HEK293 (cell line): ENCODE results near the gene KLF11.
A peak's percentile ranks its signal among the peaks of the same experiment; 100 is the strongest.

Experiments used
- CTCF ChIA-PET: fragments of 350-600 bp; formaldehyde crosslinking; extraction: SDS; loops from one replicate; lab custom pipeline; 2021; ENCODE audit warnings: antibody characterized with exemption; lab: Yijun Ruan, JAX
- POLR2A ChIA-PET: fragments of 300-600 bp; formaldehyde crosslinking; extraction: SDS; loops from one replicate; lab custom pipeline; 2020; ENCODE audit warnings: antibody characterized with exemption, inconsistent platforms; lab: Yijun Ruan, JAX
- H3K27ac ChIP-seq: fragments of 200-500 bp; sonication (Bioruptor generic); 2 replicates; pipeline ENCODE4 v1.5.1; 2014; ENCODE audit warnings: low read depth, low read length, control low read depth, inconsistent platforms; ENCODE audit errors: extremely low read depth
- H3K36me3 ChIP-seq, 2 experiments: fragments of 200-500 bp in 1 of 2; sonication (Bioruptor generic) in 1 of 2; 1 replicate in 1 of 2; 2 replicates in 1 of 2; pipeline ENCODE4 v1.5.1; 2014 to 2017; ENCODE audit warnings: inconsistent platforms in 2 of 2, low read length in 2 of 2; ENCODE audit not compliant: control insufficient read depth in 2 of 2, insufficient read depth in 1 of 2
- H3K4me1 ChIP-seq: fragments of 200-500 bp; sonication (Bioruptor generic); 2 replicates; pipeline ENCODE4 v1.5.1; 2014; ENCODE audit warnings: mild to moderate bottlenecking, low read length, inconsistent platforms; ENCODE audit not compliant: control insufficient read depth, insufficient read depth
- H3K4me3 ChIP-seq: 2 replicates; pipeline ENCODE4 v1.5.1; 2011; ENCODE audit warnings: low read depth, mild to moderate bottlenecking, control low read depth, low read length, moderate library complexity
- H3K9me3 ChIP-seq: fragments of 200-500 bp; sonication (Bioruptor generic); 2 replicates; pipeline ENCODE4 v1.5.1; 2014; ENCODE audit warnings: low read depth, low read length, inconsistent platforms; ENCODE audit not compliant: control insufficient read depth, insufficient read depth
- EGR2 ChIP-seq: fragments of 450-650 bp; formaldehyde crosslinking; IDR thresholded peaks from 2 replicates; pipeline ENCODE4 v1.5.1; 2016; ENCODE audit warnings: low read depth, missing biosample characterization, missing genetic modification characterization
- KLF8 ChIP-seq: fragments of 450-650 bp; formaldehyde crosslinking; IDR thresholded peaks from 2 replicates; pipeline ENCODE4 v1.5.1; 2016; ENCODE audit warnings: missing biosample characterization, missing genetic modification characterization
- RBAK ChIP-seq: fragments of 450-650 bp; formaldehyde crosslinking; IDR thresholded peaks from 2 replicates; pipeline ENCODE4 v1.5.1; 2016; ENCODE audit warnings: missing biosample characterization, missing genetic modification characterization
- ZBTB20 ChIP-seq: fragments of 450-650 bp; formaldehyde crosslinking; IDR thresholded peaks from 2 replicates; pipeline ENCODE4 v1.5.1; 2016; ENCODE audit warnings: missing biosample characterization, missing genetic modification characterization
- ZBTB21 ChIP-seq: fragments of 450-650 bp; formaldehyde crosslinking; IDR thresholded peaks from 2 replicates; pipeline ENCODE4 v1.5.1; 2017; ENCODE audit warnings: missing biosample characterization, missing genetic modification characterization
- ZBTB48 ChIP-seq: fragments of 450-650 bp; formaldehyde crosslinking; IDR thresholded peaks from 2 replicates; pipeline ENCODE4 v1.5.1; 2016; ENCODE audit warnings: missing biosample characterization, missing genetic modification characterization
- ZFHX2 ChIP-seq: fragments of 450-650 bp; formaldehyde crosslinking; conservative IDR thresholded peaks from 2 replicates; pipeline ENCODE4 v1.5.1; 2016; ENCODE audit warnings: missing biosample characterization, missing genetic modification characterization
- ZNF112 ChIP-seq: fragments of 450-650 bp; formaldehyde crosslinking; IDR thresholded peaks from 2 replicates; pipeline ENCODE4 v1.5.0; 2017; ENCODE audit warnings: missing biosample characterization, missing genetic modification characterization
- ZNF16 ChIP-seq: fragments of 450-650 bp; formaldehyde crosslinking; IDR thresholded peaks from 2 replicates; pipeline ENCODE4 v1.5.1; 2016; ENCODE audit warnings: low read depth, missing biosample characterization, missing genetic modification characterization
- ZNF366 ChIP-seq: fragments of 450-650 bp; formaldehyde crosslinking; conservative IDR thresholded peaks from 2 replicates; pipeline ENCODE4 v1.5.1; 2016; ENCODE audit warnings: missing biosample characterization, missing genetic modification characterization
- ZNF514 ChIP-seq: fragments of 450-650 bp; formaldehyde crosslinking; IDR thresholded peaks from 2 replicates; pipeline ENCODE4 v1.5.1; 2016; ENCODE audit warnings: missing biosample characterization, missing genetic modification characterization
- ZNF530 ChIP-seq: fragments of 450-650 bp; formaldehyde crosslinking; IDR thresholded peaks from 2 replicates; pipeline ENCODE4 v1.5.1; 2016; ENCODE audit warnings: low read depth, missing biosample characterization, missing genetic modification characterization
- ZNF660 ChIP-seq: fragments of 450-650 bp; IDR thresholded peaks from 2 replicates; pipeline ENCODE4 v1.5.1; 2018; ENCODE audit warnings: missing biosample characterization, mild to moderate bottlenecking, missing genetic modification characterization
- ZNF664 ChIP-seq: fragments of 450-650 bp; formaldehyde crosslinking; IDR thresholded peaks from 2 replicates; pipeline ENCODE4 v1.5.1; 2016; ENCODE audit warnings: missing biosample characterization, missing genetic modification characterization
- ZNF670 ChIP-seq: fragments of 450-650 bp; formaldehyde crosslinking; IDR thresholded peaks from 2 replicates; pipeline ENCODE4 v1.5.1; 2016; ENCODE audit warnings: missing biosample characterization, missing genetic modification characterization, low read depth
- ZNF76 ChIP-seq: fragments of 450-650 bp; formaldehyde crosslinking; IDR thresholded peaks from 2 replicates; pipeline ENCODE4; 2016; ENCODE audit warnings: low read depth, missing biosample characterization, missing genetic modification characterization, borderline replicate concordance
- ZNF792 ChIP-seq: fragments of 450-650 bp; formaldehyde crosslinking; IDR thresholded peaks from 2 replicates; pipeline ENCODE4 v1.5.1; 2016; ENCODE audit warnings: missing biosample characterization, missing genetic modification characterization
- ZNF830 ChIP-seq: fragments of 450-650 bp; IDR thresholded peaks from 2 replicates; pipeline ENCODE4 v1.5.0; 2018; ENCODE audit warnings: missing biosample characterization, missing genetic modification characterization, low read depth, mild to moderate bottlenecking, moderate library complexity
- TF ChIP-seq, protein P1 (sequence below): fragments of 450-650 bp; IDR thresholded peaks from 2 replicates; pipeline ENCODE4 v1.5.1; 2018; ENCODE audit warnings: missing biosample characterization, mild to moderate bottlenecking, missing genetic modification characterization
- TF ChIP-seq, protein P2 (sequence below): fragments of 450-650 bp; formaldehyde crosslinking; IDR thresholded peaks from 2 replicates; pipeline ENCODE4 v1.5.1; 2016; ENCODE audit warnings: missing biosample characterization, missing genetic modification characterization
- TF ChIP-seq, protein P3 (sequence below): fragments of 450-650 bp; formaldehyde crosslinking; IDR thresholded peaks from 2 replicates; pipeline ENCODE4 v1.5.1; 2016; ENCODE audit warnings: missing biosample characterization, missing genetic modification characterization
- TF ChIP-seq, protein P4 (sequence below): fragments of 450-650 bp; formaldehyde crosslinking; IDR thresholded peaks from 2 replicates; pipeline ENCODE4; 2016; ENCODE audit warnings: missing biosample characterization, missing genetic modification characterization
- TF ChIP-seq, protein P5 (sequence below): fragments of 450-650 bp; formaldehyde crosslinking; IDR thresholded peaks from 2 replicates; pipeline ENCODE4 v1.5.1; 2016; ENCODE audit warnings: missing biosample characterization, missing genetic modification characterization
- TF ChIP-seq, protein P6 (sequence below): fragments of 450-650 bp; formaldehyde crosslinking; IDR thresholded peaks from 2 replicates; pipeline ENCODE4 v1.5.1; 2016; ENCODE audit warnings: missing biosample characterization, missing genetic modification characterization

Gene KLF11

DNA sequence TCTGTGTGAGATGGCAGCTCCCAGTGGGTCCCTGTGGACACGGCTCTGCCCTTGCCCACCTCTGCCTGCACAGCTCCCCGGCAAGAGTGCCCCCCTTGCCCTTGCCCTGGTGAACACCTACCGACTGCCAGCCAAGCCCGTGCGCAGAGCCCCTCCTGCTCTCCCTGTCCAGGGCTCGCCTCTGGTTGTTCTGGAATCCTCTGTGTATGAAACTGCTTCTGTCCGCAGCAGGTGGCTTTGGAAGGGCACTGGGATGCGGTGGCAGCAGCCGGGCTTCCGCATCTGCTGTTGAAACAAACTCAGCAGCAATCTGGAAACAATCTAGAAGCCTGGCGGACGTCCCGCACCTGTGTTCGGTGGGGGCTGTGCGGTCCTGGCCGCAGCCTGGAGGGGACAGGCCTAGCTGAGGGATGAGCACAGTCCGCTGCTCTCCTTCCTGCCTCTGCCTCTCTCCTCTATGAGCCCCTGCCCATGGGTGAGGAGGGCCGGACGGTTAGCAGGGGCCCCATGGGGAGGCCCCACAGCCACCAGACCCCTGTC, 34.0 kb upstream of the KLF11 start:
- CTCF ChIA-PET, result interaction anchor here (1.3 kb wide), 1 partner anchor 25 kb away, joined by 3 read pairs; no protein-coding TSS in a partner anchor
- Histone ChIP-seq H3K4me1 (no peaks in the 10 kb centered on the region), H3K4me3 (no peak overlapping the region), H3K27ac (no peak overlapping the region), H3K36me3 (no peaks in the 10 kb centered on the region), H3K9me3 (no peaks in the 10 kb centered on the region)
- POLR2A ChIA-PET, result no interaction called here
- TF ChIP-seq, protein P1, sequence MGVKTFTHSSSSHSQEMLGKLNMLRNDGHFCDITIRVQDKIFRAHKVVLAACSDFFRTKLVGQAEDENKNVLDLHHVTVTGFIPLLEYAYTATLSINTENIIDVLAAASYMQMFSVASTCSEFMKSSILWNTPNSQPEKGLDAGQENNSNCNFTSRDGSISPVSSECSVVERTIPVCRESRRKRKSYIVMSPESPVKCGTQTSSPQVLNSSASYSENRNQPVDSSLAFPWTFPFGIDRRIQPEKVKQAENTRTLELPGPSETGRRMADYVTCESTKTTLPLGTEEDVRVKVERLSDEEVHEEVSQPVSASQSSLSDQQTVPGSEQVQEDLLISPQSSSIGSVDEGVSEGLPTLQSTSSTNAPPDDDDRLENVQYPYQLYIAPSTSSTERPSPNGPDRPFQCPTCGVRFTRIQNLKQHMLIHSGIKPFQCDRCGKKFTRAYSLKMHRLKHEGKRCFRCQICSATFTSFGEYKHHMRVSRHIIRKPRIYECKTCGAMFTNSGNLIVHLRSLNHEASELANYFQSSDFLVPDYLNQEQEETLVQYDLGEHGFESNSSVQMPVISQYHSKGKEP (tag by site-specific recombination), result no peak
- TF ChIP-seq ZNF830 (tag by site-specific recombination) (no peak), ZBTB48 (tag by site-specific recombination) (no peak), ZBTB21 (tag by site-specific recombination) (no peak), ZNF16 (no peak), ZNF514 (tag by site-specific recombination) (no peak), ZNF76 (tag by site-specific recombination) (no peak), ZNF664 (tag by site-specific recombination) (no peak)
- TF ChIP-seq, protein P2, sequence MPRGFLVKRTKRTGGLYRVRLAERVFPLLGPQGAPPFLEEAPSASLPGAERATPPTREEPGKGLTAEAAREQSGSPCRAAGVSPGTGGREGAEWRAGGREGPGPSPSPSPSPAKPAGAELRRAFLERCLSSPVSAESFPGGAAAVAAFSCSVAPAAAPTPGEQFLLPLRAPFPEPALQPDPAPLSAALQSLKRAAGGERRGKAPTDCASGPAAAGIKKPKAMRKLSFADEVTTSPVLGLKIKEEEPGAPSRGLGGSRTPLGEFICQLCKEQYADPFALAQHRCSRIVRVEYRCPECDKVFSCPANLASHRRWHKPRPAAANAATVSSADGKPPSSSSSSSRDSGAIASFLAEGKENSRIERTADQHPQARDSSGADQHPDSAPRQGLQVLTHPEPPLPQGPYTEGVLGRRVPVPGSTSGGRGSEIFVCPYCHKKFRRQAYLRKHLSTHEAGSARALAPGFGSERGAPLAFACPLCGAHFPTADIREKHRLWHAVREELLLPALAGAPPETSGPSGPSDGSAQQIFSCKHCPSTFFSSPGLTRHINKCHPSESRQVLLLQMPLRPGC (tag by site-specific recombination), result no peak

DNA sequence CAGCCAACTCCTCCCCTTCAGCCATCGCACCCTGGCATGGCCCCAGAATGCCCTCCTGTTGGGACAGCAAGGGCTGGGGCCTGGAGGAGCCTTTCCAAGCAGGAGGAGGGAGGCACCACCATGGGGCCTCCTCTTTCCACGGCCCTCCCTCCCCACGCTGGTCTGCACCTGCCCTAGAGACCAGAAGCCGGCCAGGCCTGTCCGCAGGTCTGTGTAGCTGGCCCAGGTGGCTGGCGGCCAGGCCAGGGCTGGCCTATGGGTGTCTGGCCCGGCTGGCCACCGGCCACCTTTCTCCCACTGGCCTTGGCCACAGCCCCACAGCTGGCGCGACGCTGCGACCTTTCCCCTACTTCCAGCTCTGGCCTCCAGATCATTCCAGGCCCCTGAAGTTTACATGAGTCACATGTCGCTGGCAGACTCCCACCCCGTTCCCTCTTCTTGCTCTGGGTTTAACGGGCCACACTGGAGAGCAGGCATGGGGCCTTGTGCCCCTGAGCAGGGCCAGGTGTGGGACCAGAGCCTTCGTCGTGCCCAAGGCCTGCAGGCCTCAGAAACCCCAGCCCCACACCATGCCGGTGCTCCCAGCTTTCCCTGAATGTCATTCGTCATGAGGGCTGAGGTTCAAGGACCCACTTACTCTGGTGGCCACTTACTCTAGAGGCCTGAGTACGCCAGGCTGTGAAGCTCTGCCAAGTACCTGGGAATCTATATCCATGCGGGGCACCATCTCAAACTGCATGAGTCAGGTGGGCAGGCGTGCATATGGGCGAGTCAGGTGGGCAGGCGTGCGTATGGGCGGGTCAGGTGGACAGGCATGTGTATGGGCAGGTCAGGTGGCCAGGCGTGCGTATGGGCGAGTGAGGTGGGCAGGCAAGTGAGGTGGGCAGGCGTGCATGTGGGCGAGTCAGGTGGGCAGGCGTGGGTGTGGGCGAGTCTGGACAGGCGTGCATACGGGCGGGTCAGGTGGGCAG, 33.3 kb upstream of the KLF11 start:
- Histone ChIP-seq H3K4me3 (no peak overlapping the region), H3K4me1 (no peaks in the 10 kb centered on the region), H3K27ac (no peak overlapping the region), H3K9me3 (no peaks in the 10 kb centered on the region), H3K36me3 (no peaks in the 10 kb centered on the region)
- ChIA-PET POLR2A (no interaction called here), CTCF (interaction anchor here (0.6 kb wide), 1 partner anchor 1296 kb away, joined by 3 read pairs; no protein-coding TSS in a partner anchor)
- TF ChIP-seq KLF8 (tag by site-specific recombination) (peak; percentile 40; the same call in 1 of the 2 replicates), ZNF112 (tag by site-specific recombination) (no peak), ZNF530 (no peak), ZNF792 (no peak), EGR2 (tag by site-specific recombination) (peak; percentile 86), ZNF670 (tag by site-specific recombination) (no peak), ZNF660 (tag by site-specific recombination) (no peak), ZFHX2 (peak; percentile 93), ZBTB20 (tag by site-specific recombination) (no peak), RBAK (tag by site-specific recombination) (no peak), ZNF366 (tag by site-specific recombination) (no peak)
- TF ChIP-seq, protein P3, sequence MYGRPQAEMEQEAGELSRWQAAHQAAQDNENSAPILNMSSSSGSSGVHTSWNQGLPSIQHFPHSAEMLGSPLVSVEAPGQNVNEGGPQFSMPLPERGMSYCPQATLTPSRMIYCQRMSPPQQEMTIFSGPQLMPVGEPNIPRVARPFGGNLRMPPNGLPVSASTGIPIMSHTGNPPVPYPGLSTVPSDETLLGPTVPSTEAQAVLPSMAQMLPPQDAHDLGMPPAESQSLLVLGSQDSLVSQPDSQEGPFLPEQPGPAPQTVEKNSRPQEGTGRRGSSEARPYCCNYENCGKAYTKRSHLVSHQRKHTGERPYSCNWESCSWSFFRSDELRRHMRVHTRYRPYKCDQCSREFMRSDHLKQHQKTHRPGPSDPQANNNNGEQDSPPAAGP (tag by site-specific recombination), result peak; percentile 82; the same call in 1 of the 2 replicates
- TF ChIP-seq, protein P4, sequence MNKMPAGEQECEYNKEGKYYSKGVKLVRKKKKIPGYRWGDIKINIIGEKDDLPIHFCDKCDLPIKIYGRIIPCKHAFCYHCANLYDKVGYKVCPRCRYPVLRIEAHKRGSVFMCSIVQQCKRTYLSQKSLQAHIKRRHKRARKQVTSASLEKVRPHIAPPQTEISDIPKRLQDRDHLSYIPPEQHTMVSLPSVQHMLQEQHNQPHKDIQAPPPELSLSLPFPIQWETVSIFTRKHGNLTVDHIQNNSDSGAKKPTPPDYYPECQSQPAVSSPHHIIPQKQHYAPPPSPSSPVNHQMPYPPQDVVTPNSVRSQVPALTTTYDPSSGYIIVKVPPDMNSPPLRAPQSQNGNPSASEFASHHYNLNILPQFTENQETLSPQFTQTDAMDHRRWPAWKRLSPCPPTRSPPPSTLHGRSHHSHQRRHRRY (tag by site-specific recombination), result no peak
- TF ChIP-seq, protein P5, sequence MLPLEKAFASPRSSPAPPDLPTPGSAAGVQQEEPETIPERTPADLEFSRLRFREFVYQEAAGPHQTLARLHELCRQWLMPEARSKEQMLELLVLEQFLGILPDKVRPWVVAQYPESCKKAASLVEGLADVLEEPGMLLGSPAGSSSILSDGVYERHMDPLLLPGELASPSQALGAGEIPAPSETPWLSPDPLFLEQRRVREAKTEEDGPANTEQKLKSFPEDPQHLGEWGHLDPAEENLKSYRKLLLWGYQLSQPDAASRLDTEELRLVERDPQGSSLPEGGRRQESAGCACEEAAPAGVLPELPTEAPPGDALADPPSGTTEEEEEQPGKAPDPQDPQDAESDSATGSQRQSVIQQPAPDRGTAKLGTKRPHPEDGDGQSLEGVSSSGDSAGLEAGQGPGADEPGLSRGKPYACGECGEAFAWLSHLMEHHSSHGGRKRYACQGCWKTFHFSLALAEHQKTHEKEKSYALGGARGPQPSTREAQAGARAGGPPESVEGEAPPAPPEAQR, result no peak
- TF ChIP-seq, protein P6, sequence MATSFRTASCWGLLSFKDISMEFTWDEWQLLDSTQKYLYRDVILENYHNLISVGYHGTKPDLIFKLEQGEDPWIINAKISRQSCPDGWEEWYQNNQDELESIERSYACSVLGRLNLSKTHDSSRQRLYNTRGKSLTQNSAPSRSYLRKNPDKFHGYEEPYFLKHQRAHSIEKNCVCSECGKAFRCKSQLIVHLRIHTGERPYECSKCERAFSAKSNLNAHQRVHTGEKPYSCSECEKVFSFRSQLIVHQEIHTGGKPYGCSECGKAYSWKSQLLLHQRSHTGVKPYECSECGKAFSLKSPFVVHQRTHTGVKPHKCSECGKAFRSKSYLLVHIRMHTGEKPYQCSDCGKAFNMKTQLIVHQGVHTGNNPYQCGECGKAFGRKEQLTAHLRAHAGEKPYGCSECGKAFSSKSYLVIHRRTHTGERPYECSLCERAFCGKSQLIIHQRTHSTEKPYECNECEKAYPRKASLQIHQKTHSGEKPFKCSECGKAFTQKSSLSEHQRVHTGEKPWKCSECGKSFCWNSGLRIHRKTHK, result no peak
